ENCODE data around the gene TBC1D22A. TPM values are rescaled to one million over a fixed set of nuclear protein-coding genes. Genes with fewer than 3 reads are reported as not detected.

TBC1D22A gene
- total RNA-seq, 2 donors from 2014 or later = 21.0 to 27.9 TPM

- DNase-seq = peak; percentile 80
- Histone ChIP-seq H3K9ac (ENCODE audit: extremely low read depth, low read length, poor library complexity, severe bottlenecking) (peak overlapping the region; percentile 60), H3K36me3 (ENCODE audit: control insufficient read depth, insufficient read depth, low read length) (no peaks in the 10 kb centered on the region), H3K4me1 (ENCODE audit: control insufficient read depth, insufficient read depth, low read length) (peaks cover 6% of the 10 kb centered on the region), H3K27me3 (ENCODE audit: control insufficient read depth, insufficient read depth, low read length, poor library complexity, severe bottlenecking) (no peaks in the 10 kb centered on the region), H3K9me3 (ENCODE audit: control insufficient read depth, low read length) (no peaks in the 10 kb centered on the region), H3K4me3 (ENCODE audit: low read length) (peak overlapping the region; percentile 95), H3K27ac (ENCODE audit: low read depth, low read length) (peak overlapping the region; percentile 53)
- WGBS, 2 experiments (ENCODE audit: insufficient coverage in 1 of 2, insufficient read length in 1 of 2) = 8 to 13% methylated on average over 17 to 53 of the region's 53 CpGs
- Mint-ChIP-seq H3K27me3 (ENCODE audit: insufficient read depth) (no peaks in the 10 kb centered on the region), H3K4me3 (peak overlapping the region; percentile 81), H3K4me1 (peaks cover 18% of the 10 kb centered on the region), H3K9me3 (no peaks in the 10 kb centered on the region), H3K36me3 (ENCODE audit: low read depth) (peaks cover 2% of the 10 kb centered on the region), H3K27ac (peak overlapping the region; percentile 69)
- TF ChIP-seq, protein P1, sequence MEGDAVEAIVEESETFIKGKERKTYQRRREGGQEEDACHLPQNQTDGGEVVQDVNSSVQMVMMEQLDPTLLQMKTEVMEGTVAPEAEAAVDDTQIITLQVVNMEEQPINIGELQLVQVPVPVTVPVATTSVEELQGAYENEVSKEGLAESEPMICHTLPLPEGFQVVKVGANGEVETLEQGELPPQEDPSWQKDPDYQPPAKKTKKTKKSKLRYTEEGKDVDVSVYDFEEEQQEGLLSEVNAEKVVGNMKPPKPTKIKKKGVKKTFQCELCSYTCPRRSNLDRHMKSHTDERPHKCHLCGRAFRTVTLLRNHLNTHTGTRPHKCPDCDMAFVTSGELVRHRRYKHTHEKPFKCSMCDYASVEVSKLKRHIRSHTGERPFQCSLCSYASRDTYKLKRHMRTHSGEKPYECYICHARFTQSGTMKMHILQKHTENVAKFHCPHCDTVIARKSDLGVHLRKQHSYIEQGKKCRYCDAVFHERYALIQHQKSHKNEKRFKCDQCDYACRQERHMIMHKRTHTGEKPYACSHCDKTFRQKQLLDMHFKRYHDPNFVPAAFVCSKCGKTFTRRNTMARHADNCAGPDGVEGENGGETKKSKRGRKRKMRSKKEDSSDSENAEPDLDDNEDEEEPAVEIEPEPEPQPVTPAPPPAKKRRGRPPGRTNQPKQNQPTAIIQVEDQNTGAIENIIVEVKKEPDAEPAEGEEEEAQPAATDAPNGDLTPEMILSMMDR (conservative IDR thresholded peaks at IDR 0.05) = no peak
Measured at GRCh38 chr22:46737105-46737975, 25.1 kb upstream of the TBC1D22A start.

- peak within 1 kb of the TSS; percentile 60 for H3K9ac ChIP-seq (ENCODE audit: extremely low read depth, low read length, poor library complexity, severe bottlenecking)
- H3K36me3 ChIP-seq (ENCODE audit: control insufficient read depth, insufficient read depth, low read length) = no peaks in the 10 kb centered on the region
- TF ChIP-seq, protein P1 (conservative IDR thresholded peaks at IDR 0.05) = no peak
- peak; percentile 85 for DNase-seq
- H3K27me3 ChIP-seq (ENCODE audit: control insufficient read depth, insufficient read depth, low read length, poor library complexity, severe bottlenecking) = no peaks in the 10 kb centered on the region
- Mint-ChIP-seq H3K27me3 (ENCODE audit: insufficient read depth) (peaks cover 1% of the 10 kb centered on the region), H3K9me3 (peaks cover 5% of the 10 kb centered on the region), H3K36me3 (ENCODE audit: low read depth) (peaks cover 2% of the 10 kb centered on the region), H3K27ac (peak within 1 kb of the TSS; percentile 69), H3K4me3 (peak within 1 kb of the TSS; percentile 81), H3K4me1 (peaks cover 15% of the 10 kb centered on the region)
- no peaks in the 10 kb centered on the region for H3K9me3 ChIP-seq (ENCODE audit: control insufficient read depth, low read length)
- H3K4me3 ChIP-seq (ENCODE audit: low read length) = peak within 1 kb of the TSS; percentile 95
- H3K4me1 ChIP-seq (ENCODE audit: control insufficient read depth, insufficient read depth, low read length) = peaks cover 6% of the 10 kb centered on the region
- 0 to 1% methylated on average over 17 to 80 of the region's 99 CpGs for WGBS, 2 experiments (ENCODE audit: insufficient coverage in 1 of 2, insufficient read length in 1 of 2)
- peak within 1 kb of the TSS; percentile 53 for H3K27ac ChIP-seq (ENCODE audit: low read depth, low read length)
Measured at GRCh38 chr22:46737976-46738646, 24.3 kb upstream of the TBC1D22A start, which contains the start of gene CERK. TSS of gene CERK (minus strand) at chr22:46738252. CDS start at chr22:46738148, 104 bp downstream.

DNA sequence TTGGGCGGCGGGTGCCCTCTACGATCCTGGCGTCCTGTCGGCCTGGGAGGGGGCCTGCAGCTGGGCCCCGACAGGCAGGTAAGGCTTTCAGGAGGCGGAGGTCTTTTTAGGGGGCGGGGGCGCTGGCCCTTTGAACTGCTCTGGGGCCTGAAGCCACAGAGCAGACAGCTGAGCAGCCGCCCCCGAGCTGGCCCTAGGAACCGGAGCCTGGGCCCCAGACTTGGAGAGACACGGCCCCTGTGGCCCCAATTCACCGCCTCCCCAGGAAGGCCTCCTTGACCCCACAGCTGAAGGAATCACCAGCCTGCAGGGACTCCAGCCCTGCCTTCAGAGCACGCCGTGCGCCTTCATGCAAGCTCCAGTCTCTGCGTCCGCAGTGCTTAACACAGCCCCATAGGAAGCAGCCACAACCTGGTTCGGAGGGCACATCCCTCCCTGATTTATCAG is 23.8 kb upstream of the TBC1D22A start:
- WGBS, 2 experiments (ENCODE audit: insufficient coverage in 1 of 2, insufficient read length in 1 of 2) = 31 to 56% methylated on average over 12 to 20 of the region's 20 CpGs
- Mint-ChIP-seq H3K4me3 (peak overlapping the region; percentile 81), H3K27me3 (ENCODE audit: insufficient read depth) (peaks cover 1% of the 10 kb centered on the region), H3K27ac (no peak overlapping the region), H3K4me1 (peaks cover 15% of the 10 kb centered on the region), H3K9me3 (peaks cover 6% of the 10 kb centered on the region), H3K36me3 (ENCODE audit: low read depth) (peaks cover 2% of the 10 kb centered on the region)
- Histone ChIP-seq H3K27me3 (ENCODE audit: control insufficient read depth, insufficient read depth, low read length, poor library complexity, severe bottlenecking) (no peaks in the 10 kb centered on the region), H3K9ac (ENCODE audit: extremely low read depth, low read length, poor library complexity, severe bottlenecking) (no peak overlapping the region), H3K27ac (ENCODE audit: low read depth, low read length) (no peak overlapping the region), H3K9me3 (ENCODE audit: control insufficient read depth, low read length) (no peaks in the 10 kb centered on the region), H3K36me3 (ENCODE audit: control insufficient read depth, insufficient read depth, low read length) (no peaks in the 10 kb centered on the region), H3K4me3 (ENCODE audit: low read length) (peak overlapping the region; percentile 63), H3K4me1 (ENCODE audit: control insufficient read depth, insufficient read depth, low read length) (peaks cover 6% of the 10 kb centered on the region)
- peak; percentile 75 for DNase-seq
- TF ChIP-seq, protein P1 (conservative IDR thresholded peaks at IDR 0.05) = no peak

All from endodermal cell (in vitro differentiated cells).